HCT116 (cell line): ENCODE results near the gene SHANK2. TPM values are rescaled to one million over a fixed set of nuclear protein-coding genes. Genes with fewer than 3 reads are reported as not detected.

Experiments
- ATAC-seq: fragments of 200-7000 bp; cut with Tn5 transposase; 2 replicates; pipeline ENCODE4 v1.9.1; 2020; ENCODE audit warnings: mild to moderate bottlenecking, moderate library complexity
- BruUV-seq: library from RNA; stranded (reverse); fragments of 400-500 nt; replicated peaks from 2 replicates; lab custom pipeline; 2021; lab: Mats Ljungman, UMichigan
- CTCF ChIA-PET: fragments of 300-600 bp; sonication (Branson Sonifier 250); formaldehyde crosslinking; loops from one replicate; lab custom pipeline; 2021; ENCODE audit warnings: antibody characterized with exemption; lab: Charles Lee
- POLR2A ChIA-PET: fragments of 300-600, 350-600 bp; sonication (Branson Sonifier 250); formaldehyde crosslinking; loops from one replicate; lab custom pipeline; 2021; ENCODE audit warnings: antibody characterized with exemption; lab: Charles Lee
- RAD21 ChIA-PET, 2 experiments: fragments of 300-600 bp; sonication (Branson Sonifier 250); formaldehyde crosslinking; loops; one replicate each; lab custom pipeline; 2023; ENCODE audit warnings: low total read pairs in 2 of 2; ENCODE audit not compliant: uncharacterized antibody in 2 of 2, unreplicated experiment in 2 of 2, low non-redundant PET in 1 of 2; lab: Charles Lee
- DNase-seq: peaks from one replicate; pipeline ENCODE4 v3.0.0-alpha.2; 2010; ENCODE audit warnings: low read depth, low spot score
- H2AFZ ChIP-seq: fragments of 200-600 bp; shearing (Covaris generic), sonication (generic); 2 replicates; pipeline ENCODE4 v1.6.1; 2017; ENCODE audit warnings: low read depth, mixed run types, mixed read lengths, antibody characterized with exemption, low read length; ENCODE audit not compliant: poor library complexity, severe bottlenecking
- H3K27ac ChIP-seq: 2 replicates; pipeline ENCODE4 v1.5.1; 2012; ENCODE audit warnings: low read depth, low read length
- H3K27me3 ChIP-seq: fragments of 200-600 bp; sonication (generic); 2 replicates; pipeline ENCODE4 v1.6.1; 2016; ENCODE audit warnings: mixed run types, low read length, mixed read lengths; ENCODE audit not compliant: insufficient read depth
- H3K36me3 ChIP-seq, 2 experiments: fragments of 200-500 bp in 1 of 2; fragments of 200-600 bp in 1 of 2; sonication (Bioruptor generic) in 1 of 2; sonication (generic) in 1 of 2; 2 replicates each; pipeline versions ENCODE4 v1.5.1 to v1.6.1; 2014 to 2016; ENCODE audit warnings: low read length in 2 of 2, inconsistent platforms in 1 of 2, mixed read lengths in 1 of 2, mixed run types in 1 of 2; ENCODE audit not compliant: insufficient read depth in 2 of 2, control insufficient read depth in 1 of 2
- H3K4me1 ChIP-seq, 2 experiments: fragments of 200-600 bp in 1 of 2; sonication (generic) in 1 of 2; 2 replicates each; pipeline versions ENCODE4 v1.5.1 to v1.6.1; 2012 to 2017; ENCODE audit warnings: low read length in 2 of 2, inconsistent platforms in 1 of 2, mild to moderate bottlenecking in 1 of 2, mixed read lengths in 1 of 2, mixed run types in 1 of 2, moderate library complexity in 1 of 2; ENCODE audit not compliant: insufficient read depth in 2 of 2, control insufficient read depth in 1 of 2
- H3K4me2 ChIP-seq: fragments of 200-600 bp; sonication (generic); 2 replicates; pipeline ENCODE4 v1.6.1; 2017; ENCODE audit warnings: mixed run types, low read length, mixed read lengths
- H3K4me3 ChIP-seq, 2 experiments: fragments of 200-600 bp in 1 of 2; sonication (generic) in 1 of 2; replicated peaks in 1 of 2; 2 replicates each; pipeline ENCODE4 v1.5.1; 2011 to 2016; ENCODE audit warnings: low read length in 2 of 2, control low read depth in 1 of 2, low read depth in 1 of 2, mild to moderate bottlenecking in 1 of 2, mixed read lengths in 1 of 2, mixed run types in 1 of 2
- H3K79me2 ChIP-seq: fragments of 200-600 bp; sonication (generic); 2 replicates; pipeline ENCODE4 v1.6.1; 2017; ENCODE audit warnings: mild to moderate bottlenecking, mixed run types, low read length, moderate library complexity, mixed read lengths; ENCODE audit not compliant: insufficient read depth
- H3K9ac ChIP-seq: fragments of 200-600 bp; sonication (generic); 2 replicates; pipeline ENCODE4 v1.6.1; 2016; ENCODE audit warnings: low read length, mixed read lengths
- H3K9me2 ChIP-seq: fragments of 200-600 bp; sonication (generic), shearing (Covaris generic); 2 replicates; pipeline ENCODE4 v1.6.1; 2017; ENCODE audit warnings: mixed run types, mild to moderate bottlenecking, moderate library complexity; ENCODE audit not compliant: insufficient read depth
- H3K9me3 ChIP-seq, 2 experiments: fragments of 200-500 bp in 1 of 2; fragments of 200-600 bp in 1 of 2; sonication (Bioruptor generic) in 1 of 2; sonication (generic) in 1 of 2; 2 replicates each; pipeline ENCODE4 v1.6.1; 2014 to 2017; ENCODE audit warnings: low read length in 2 of 2, mixed read lengths in 2 of 2, inconsistent platforms in 1 of 2, low read depth in 1 of 2, mild to moderate bottlenecking in 1 of 2, mixed run types in 1 of 2, moderate library complexity in 1 of 2; ENCODE audit not compliant: control insufficient read depth in 1 of 2, insufficient read depth in 1 of 2
- H4K20me1 ChIP-seq: fragments of 200-600 bp; sonication (generic), shearing (Covaris generic); 2 replicates; pipeline ENCODE4 v1.6.1; 2017; ENCODE audit warnings: mixed run types, mild to moderate bottlenecking, moderate library complexity; ENCODE audit not compliant: insufficient read depth
- CBX3 ChIP-seq: IDR thresholded peaks from 2 replicates; pipeline ENCODE4 v1.6.1; 2012; ENCODE audit warnings: low read depth
- CEBPB ChIP-seq: IDR thresholded peaks from 2 replicates; pipeline ENCODE4 v1.6.1; 2012; ENCODE audit warnings: low read depth
- ELF1 ChIP-seq: IDR thresholded peaks from 2 replicates; pipeline ENCODE4 v1.6.1; 2012; ENCODE audit warnings: low read depth, borderline replicate concordance
- EZH2 ChIP-seq: fragments of 200-600 bp; sonication (generic); IDR thresholded peaks from 2 replicates; pipeline ENCODE4 v1.6.1; 2017; ENCODE audit warnings: antibody characterized with exemption, mixed run types
- FOSL1 ChIP-seq: IDR thresholded peaks from 2 replicates; pipeline ENCODE4 v1.6.1; 2012; ENCODE audit warnings: low read depth
- JUND ChIP-seq: IDR thresholded peaks from 2 replicates; pipeline ENCODE4 v1.6.1; 2012
- POLR2A ChIP-seq: IDR thresholded peaks from 2 replicates; pipeline ENCODE4 v1.7.0; 2011; ENCODE audit warnings: borderline replicate concordance; ENCODE audit not compliant: insufficient read depth, insufficient read length; ENCODE audit errors: extremely low read depth
- POLR2AphosphoS5 ChIP-seq: IDR thresholded peaks from 2 replicates; pipeline ENCODE4 v1.6.1; 2011; ENCODE audit warnings: mild to moderate bottlenecking, low read depth, low read length, moderate library complexity
- RAD21 ChIP-seq: IDR thresholded peaks from 2 replicates; pipeline ENCODE4 v1.6.1; 2012; ENCODE audit warnings: low read depth, mild to moderate bottlenecking
- SP1 ChIP-seq: IDR thresholded peaks from 2 replicates; pipeline ENCODE4 v1.6.1; 2012; ENCODE audit warnings: low read depth
- SRF ChIP-seq: IDR thresholded peaks from 2 replicates; pipeline ENCODE4 v1.6.1; 2012; ENCODE audit warnings: low read depth
- ZFX ChIP-seq: fragments of 450-650 bp; IDR thresholded peaks from 2 replicates; pipeline ENCODE4 v1.6.1; 2017
- ZNF274 ChIP-seq: fragments of 200-500 bp; sonication (Bioruptor generic); IDR thresholded peaks from 2 replicates; pipeline ENCODE4 v1.6.1; 2014; ENCODE audit warnings: mild to moderate bottlenecking, low read depth, low read length, inconsistent platforms
- intact Hi-C: fragments of 100-400 bp; cut with micrococcal nuclease; formaldehyde crosslinking; loops from 2 replicates; pipeline ENCODE4 v1.10.0; 2022
- total RNA-seq: library from RNA; stranded (reverse); gene quantifications from one replicate; pipeline ENCODE4 v1.2.1, GENCODE V29; 2021; ENCODE audit not compliant: unreplicated experiment
- TF ChIP-seq, protein P1 (sequence below): IDR thresholded peaks from 2 replicates; pipeline ENCODE4 v1.6.1; 2012
- TF ChIP-seq, protein P2 (sequence below): IDR thresholded peaks from 2 replicates; pipeline ENCODE4 v1.6.1; 2012
- TF ChIP-seq, protein P3 (sequence below), 3 experiments: fragments of 200-600 bp in 1 of 3; sonication (generic) in 1 of 3; IDR thresholded peaks in 2 of 3; conservative IDR thresholded peaks in 1 of 3; 2 replicates each; pipeline ENCODE4 v1.5.1; 2012 to 2017; ENCODE audit warnings: low read depth in 2 of 3, low read length in 2 of 3, antibody characterized with exemption in 1 of 3, borderline replicate concordance in 1 of 3, control low read depth in 1 of 3, mild to moderate bottlenecking in 1 of 3, mixed read lengths in 1 of 3, mixed run types in 1 of 3, moderate library complexity in 1 of 3; ENCODE audit not compliant: insufficient read depth in 1 of 3
- TF ChIP-seq, protein P4 (sequence below): IDR thresholded peaks from 2 replicates; pipeline ENCODE4 v1.6.1; 2012; ENCODE audit warnings: low read depth
- TF ChIP-seq, protein P5 (sequence below): IDR thresholded peaks from 2 replicates; pipeline ENCODE4 v1.6.1; 2011; ENCODE audit warnings: mild to moderate bottlenecking, low read length, moderate library complexity; ENCODE audit not compliant: insufficient replicate concordance; ENCODE audit errors: extremely low read depth

Gene SHANK2
- total RNA-seq, 1 experiment from 2014 or later = 16.9 TPM

DNA sequence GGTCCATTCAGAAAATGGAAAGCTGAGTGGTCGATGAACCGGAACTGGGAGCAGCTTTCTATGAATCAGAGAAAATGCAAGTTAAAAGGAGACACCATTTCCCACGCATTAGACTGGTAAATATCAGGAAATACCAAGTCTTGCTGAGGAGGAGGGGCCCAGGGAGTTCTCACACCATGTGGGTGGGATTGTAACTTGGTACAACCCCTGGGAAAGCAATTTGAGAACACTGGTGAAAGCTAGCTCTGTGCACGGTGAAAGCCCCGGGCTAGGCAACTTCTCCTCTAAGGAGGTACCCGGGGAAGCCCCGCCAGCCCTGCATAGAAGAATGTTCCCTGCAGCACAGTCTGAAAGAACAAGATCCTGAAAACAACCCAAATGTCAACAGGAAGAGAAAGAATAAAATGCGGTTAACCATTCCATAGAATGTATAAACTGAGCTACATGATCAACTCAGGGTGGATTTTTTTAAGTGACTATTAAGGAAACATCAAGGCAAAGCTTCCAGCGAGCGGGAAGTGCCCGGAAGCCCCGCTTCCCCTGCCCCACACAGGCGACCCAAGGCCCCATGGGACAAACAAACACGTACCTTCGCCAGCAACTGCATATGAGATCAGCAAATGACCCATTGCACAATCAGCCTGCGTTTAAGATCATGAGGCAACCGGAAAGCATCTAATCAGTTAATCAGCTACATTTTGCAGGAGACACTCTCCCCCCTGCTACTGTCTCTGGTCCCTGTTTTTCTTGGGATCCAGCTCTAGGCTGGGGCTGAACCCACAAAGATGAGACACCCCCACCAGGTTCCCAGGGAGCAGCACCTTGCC lies 11.3 kb downstream of the SHANK2 start:
- ChIA-PET CTCF (no interaction called here), RAD21 (no interaction called here), POLR2A (no interaction called here)
- no peak overlapping the region for H3K27ac ChIP-seq
- no peak overlapping the region for H3K9ac ChIP-seq
- H4K20me1 ChIP-seq = no peaks in the 10 kb centered on the region
- H3K79me2 ChIP-seq = no peaks in the 10 kb centered on the region
- TF ChIP-seq, protein P1, sequence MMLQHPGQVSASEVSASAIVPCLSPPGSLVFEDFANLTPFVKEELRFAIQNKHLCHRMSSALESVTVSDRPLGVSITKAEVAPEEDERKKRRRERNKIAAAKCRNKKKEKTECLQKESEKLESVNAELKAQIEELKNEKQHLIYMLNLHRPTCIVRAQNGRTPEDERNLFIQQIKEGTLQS = no peak
- no peak for TF ChIP-seq FOSL1
- TF ChIP-seq, protein P2, sequence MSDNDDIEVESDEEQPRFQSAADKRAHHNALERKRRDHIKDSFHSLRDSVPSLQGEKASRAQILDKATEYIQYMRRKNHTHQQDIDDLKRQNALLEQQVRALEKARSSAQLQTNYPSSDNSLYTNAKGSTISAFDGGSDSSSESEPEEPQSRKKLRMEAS = no peak
- TF ChIP-seq SP1 = no peak
- TF ChIP-seq, protein P3, sequence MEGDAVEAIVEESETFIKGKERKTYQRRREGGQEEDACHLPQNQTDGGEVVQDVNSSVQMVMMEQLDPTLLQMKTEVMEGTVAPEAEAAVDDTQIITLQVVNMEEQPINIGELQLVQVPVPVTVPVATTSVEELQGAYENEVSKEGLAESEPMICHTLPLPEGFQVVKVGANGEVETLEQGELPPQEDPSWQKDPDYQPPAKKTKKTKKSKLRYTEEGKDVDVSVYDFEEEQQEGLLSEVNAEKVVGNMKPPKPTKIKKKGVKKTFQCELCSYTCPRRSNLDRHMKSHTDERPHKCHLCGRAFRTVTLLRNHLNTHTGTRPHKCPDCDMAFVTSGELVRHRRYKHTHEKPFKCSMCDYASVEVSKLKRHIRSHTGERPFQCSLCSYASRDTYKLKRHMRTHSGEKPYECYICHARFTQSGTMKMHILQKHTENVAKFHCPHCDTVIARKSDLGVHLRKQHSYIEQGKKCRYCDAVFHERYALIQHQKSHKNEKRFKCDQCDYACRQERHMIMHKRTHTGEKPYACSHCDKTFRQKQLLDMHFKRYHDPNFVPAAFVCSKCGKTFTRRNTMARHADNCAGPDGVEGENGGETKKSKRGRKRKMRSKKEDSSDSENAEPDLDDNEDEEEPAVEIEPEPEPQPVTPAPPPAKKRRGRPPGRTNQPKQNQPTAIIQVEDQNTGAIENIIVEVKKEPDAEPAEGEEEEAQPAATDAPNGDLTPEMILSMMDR (IDR thresholded peaks at IDR 0.05 in 2 of 3, conservative IDR thresholded peaks at IDR 0.05 in 1 of 3; ENCODE audit: borderline replicate concordance in 1 of 3, insufficient read depth in 1 of 3, low read depth in 2 of 3, low read length in 2 of 3) = no peak
- TF ChIP-seq ZNF274 = no peak
- TF ChIP-seq EZH2 = no peak
- TF ChIP-seq, protein P4, sequence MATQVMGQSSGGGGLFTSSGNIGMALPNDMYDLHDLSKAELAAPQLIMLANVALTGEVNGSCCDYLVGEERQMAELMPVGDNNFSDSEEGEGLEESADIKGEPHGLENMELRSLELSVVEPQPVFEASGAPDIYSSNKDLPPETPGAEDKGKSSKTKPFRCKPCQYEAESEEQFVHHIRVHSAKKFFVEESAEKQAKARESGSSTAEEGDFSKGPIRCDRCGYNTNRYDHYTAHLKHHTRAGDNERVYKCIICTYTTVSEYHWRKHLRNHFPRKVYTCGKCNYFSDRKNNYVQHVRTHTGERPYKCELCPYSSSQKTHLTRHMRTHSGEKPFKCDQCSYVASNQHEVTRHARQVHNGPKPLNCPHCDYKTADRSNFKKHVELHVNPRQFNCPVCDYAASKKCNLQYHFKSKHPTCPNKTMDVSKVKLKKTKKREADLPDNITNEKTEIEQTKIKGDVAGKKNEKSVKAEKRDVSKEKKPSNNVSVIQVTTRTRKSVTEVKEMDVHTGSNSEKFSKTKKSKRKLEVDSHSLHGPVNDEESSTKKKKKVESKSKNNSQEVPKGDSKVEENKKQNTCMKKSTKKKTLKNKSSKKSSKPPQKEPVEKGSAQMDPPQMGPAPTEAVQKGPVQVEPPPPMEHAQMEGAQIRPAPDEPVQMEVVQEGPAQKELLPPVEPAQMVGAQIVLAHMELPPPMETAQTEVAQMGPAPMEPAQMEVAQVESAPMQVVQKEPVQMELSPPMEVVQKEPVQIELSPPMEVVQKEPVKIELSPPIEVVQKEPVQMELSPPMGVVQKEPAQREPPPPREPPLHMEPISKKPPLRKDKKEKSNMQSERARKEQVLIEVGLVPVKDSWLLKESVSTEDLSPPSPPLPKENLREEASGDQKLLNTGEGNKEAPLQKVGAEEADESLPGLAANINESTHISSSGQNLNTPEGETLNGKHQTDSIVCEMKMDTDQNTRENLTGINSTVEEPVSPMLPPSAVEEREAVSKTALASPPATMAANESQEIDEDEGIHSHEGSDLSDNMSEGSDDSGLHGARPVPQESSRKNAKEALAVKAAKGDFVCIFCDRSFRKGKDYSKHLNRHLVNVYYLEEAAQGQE = no peak
- no peak for TF ChIP-seq JUND
- no peak for TF ChIP-seq ELF1
- TF ChIP-seq POLR2AphosphoS5 = no peak
- no peak for TF ChIP-seq CEBPB
- no peak for TF ChIP-seq CBX3
- no peak for TF ChIP-seq RAD21
- no peak for TF ChIP-seq SRF
- TF ChIP-seq POLR2A = no peak
- TF ChIP-seq, protein P5, sequence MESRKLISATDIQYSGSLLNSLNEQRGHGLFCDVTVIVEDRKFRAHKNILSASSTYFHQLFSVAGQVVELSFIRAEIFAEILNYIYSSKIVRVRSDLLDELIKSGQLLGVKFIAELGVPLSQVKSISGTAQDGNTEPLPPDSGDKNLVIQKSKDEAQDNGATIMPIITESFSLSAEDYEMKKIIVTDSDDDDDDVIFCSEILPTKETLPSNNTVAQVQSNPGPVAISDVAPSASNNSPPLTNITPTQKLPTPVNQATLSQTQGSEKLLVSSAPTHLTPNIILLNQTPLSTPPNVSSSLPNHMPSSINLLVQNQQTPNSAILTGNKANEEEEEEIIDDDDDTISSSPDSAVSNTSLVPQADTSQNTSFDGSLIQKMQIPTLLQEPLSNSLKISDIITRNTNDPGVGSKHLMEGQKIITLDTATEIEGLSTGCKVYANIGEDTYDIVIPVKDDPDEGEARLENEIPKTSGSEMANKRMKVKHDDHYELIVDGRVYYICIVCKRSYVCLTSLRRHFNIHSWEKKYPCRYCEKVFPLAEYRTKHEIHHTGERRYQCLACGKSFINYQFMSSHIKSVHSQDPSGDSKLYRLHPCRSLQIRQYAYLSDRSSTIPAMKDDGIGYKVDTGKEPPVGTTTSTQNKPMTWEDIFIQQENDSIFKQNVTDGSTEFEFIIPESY = no peak
- no peak for TF ChIP-seq ZFX
- H3K4me3 ChIP-seq = no peak overlapping the region
- H3K27me3 ChIP-seq = no peaks in the 10 kb centered on the region
- no peak overlapping the region for H2AFZ ChIP-seq
- H3K36me3 ChIP-seq = no peaks in the 10 kb centered on the region; a peak in 1 of 4 replicates
- DNase-seq (no peak), ATAC-seq (no peak)
- H3K9me2 ChIP-seq = no peaks in the 10 kb centered on the region
- intact Hi-C loops = no loop called here
- no TSS peak for BruUV-seq
- no peak overlapping the region for H3K4me2 ChIP-seq
- H3K9me3 ChIP-seq = no peaks in the 10 kb centered on the region
- no peaks in the 10 kb centered on the region for H3K4me1 ChIP-seq
